Nephron progenitor cell (in vitro differentiated cells): Measurements from ENCODE around the gene FAM120B.

Source experiments
- DNase-seq: peaks from one replicate; pipeline ENCODE4 v3.0.0; 2021
- H3K27ac Mint-ChIP-seq: 2 replicates; pipeline ENCODE4 v1.8.0; 2021; ENCODE audit warnings: mild to moderate bottlenecking, moderate library complexity, mixed read lengths
- H3K27me3 Mint-ChIP-seq: 2 replicates; pipeline ENCODE4 v1.8.0; 2021; ENCODE audit warnings: mild to moderate bottlenecking, low read depth, mixed read lengths; ENCODE audit not compliant: poor library complexity
- H3K36me3 Mint-ChIP-seq: 2 replicates; pipeline ENCODE4 v1.8.0; 2021; ENCODE audit warnings: low read depth, mixed read lengths
- H3K4me1 Mint-ChIP-seq: 2 replicates; pipeline ENCODE4 v1.8.0; 2021; ENCODE audit warnings: mixed read lengths
- H3K4me3 Mint-ChIP-seq: 2 replicates; pipeline ENCODE4 v1.8.0; 2021; ENCODE audit warnings: mild to moderate bottlenecking, moderate library complexity, mixed read lengths
- H3K9me3 Mint-ChIP-seq: 2 replicates; pipeline ENCODE4 v1.8.0; 2021; ENCODE audit warnings: mild to moderate bottlenecking, moderate library complexity, mixed read lengths
- CTCF ChIP-seq: fragments of 200-600 bp; sonication (generic); IDR thresholded peaks from 2 replicates; pipeline ENCODE4 v1.5.0; 2021; ENCODE audit warnings: antibody characterized with exemption

The FAM120B gene

GRCh38 chr6:170270984-170271593 lies 35.5 kb upstream of the FAM120B start:
- Mint-ChIP-seq H3K4me1 (peaks cover 70% of the 10 kb centered on the region), H3K9me3 (no peaks in the 10 kb centered on the region), H3K36me3 (no peaks in the 10 kb centered on the region), H3K4me3 (no peak overlapping the region), H3K27me3 (peaks cover 10% of the 10 kb centered on the region), H3K27ac (peak overlapping the region; percentile 68)
- no peak for TF ChIP-seq CTCF
- no peak for DNase-seq

- no peak for TF ChIP-seq CTCF
- Mint-ChIP-seq H3K4me3 (no peak overlapping the region), H3K9me3 (no peaks in the 10 kb centered on the region), H3K36me3 (no peaks in the 10 kb centered on the region), H3K27me3 (peaks cover 10% of the 10 kb centered on the region), H3K27ac (no peak overlapping the region), H3K4me1 (peaks cover 71% of the 10 kb centered on the region)
- no peak for DNase-seq
Measured at GRCh38 chr6:170271771-170272314, 34.7 kb upstream of the FAM120B start.

- peak overlapping the region; percentile 61 for H3K27ac Mint-ChIP-seq
- H3K27me3 Mint-ChIP-seq = peaks cover 10% of the 10 kb centered on the region
- peaks cover 75% of the 10 kb centered on the region for H3K4me1 Mint-ChIP-seq
- TF ChIP-seq CTCF = no peak
- no peaks in the 10 kb centered on the region for H3K9me3 Mint-ChIP-seq
- DNase-seq = no peak
- no peak overlapping the region for H3K4me3 Mint-ChIP-seq
- H3K36me3 Mint-ChIP-seq = no peaks in the 10 kb centered on the region
Measured at GRCh38 chr6:170272341-170273065, 34.1 kb upstream of the FAM120B start.

GRCh38 chr6:170273191-170273590 lies 33.4 kb upstream of the FAM120B start:
- H3K4me3 Mint-ChIP-seq = no peak overlapping the region
- H3K27ac Mint-ChIP-seq = no peak overlapping the region
- no peak for TF ChIP-seq CTCF
- no peaks in the 10 kb centered on the region for H3K9me3 Mint-ChIP-seq
- H3K4me1 Mint-ChIP-seq = peaks cover 72% of the 10 kb centered on the region
- no peaks in the 10 kb centered on the region for H3K36me3 Mint-ChIP-seq
- peaks cover 10% of the 10 kb centered on the region for H3K27me3 Mint-ChIP-seq
- DNase-seq = no peak

GRCh38 chr6:170273681-170274080 lies 32.9 kb upstream of the FAM120B start:
- H3K27ac Mint-ChIP-seq = no peak overlapping the region

More at GRCh38 chr6:170273681-170274080, 32.9 kb upstream of the FAM120B start:
- no peak overlapping the region for H3K4me3 Mint-ChIP-seq
- DNase-seq = no peak
- H3K27me3 Mint-ChIP-seq = peaks cover 10% of the 10 kb centered on the region
- H3K9me3 Mint-ChIP-seq = no peaks in the 10 kb centered on the region
- H3K36me3 Mint-ChIP-seq = no peaks in the 10 kb centered on the region
- no peak for TF ChIP-seq CTCF
- H3K4me1 Mint-ChIP-seq = peaks cover 72% of the 10 kb centered on the region
